HepG2 (cell line): ENCODE measurements around the gene ARHGEF3. TPM values are rescaled to one million over a fixed set of nuclear protein-coding genes. Genes with fewer than 3 reads are reported as not detected.

ENCODE experiments used
- ATF1 ChIP-seq: IDR thresholded peaks from 2 replicates; pipeline ENCODE4 v1.6.1; 2016; ENCODE audit warnings: mild to moderate bottlenecking, control low read depth
- BCL6 ChIP-seq: IDR thresholded peaks from 2 replicates; pipeline ENCODE4 v1.6.1; 2016; ENCODE audit warnings: missing genetic modification reagents, missing compliant biosample characterization
- CEBPG ChIP-seq: IDR thresholded peaks from 2 replicates; pipeline ENCODE4 v1.6.1; 2016
- CHD4 ChIP-seq: fragments of 200-600 bp; sonication (generic); IDR thresholded peaks from 2 replicates; pipeline ENCODE4 v1.7.0; 2017; ENCODE audit warnings: mild to moderate bottlenecking, low read length, borderline replicate concordance
- ELF3 ChIP-seq: IDR thresholded peaks from 2 replicates; pipeline ENCODE4 v1.6.1; 2016; ENCODE audit warnings: missing genetic modification reagents, missing compliant biosample characterization
- ETV5 ChIP-seq: IDR thresholded peaks from 2 replicates; pipeline ENCODE4 v1.6.1; 2018; ENCODE audit warnings: missing biosample characterization, missing genetic modification reagents, inconsistent platforms, borderline replicate concordance
- HDAC1 ChIP-seq: sonication (generic); formaldehyde crosslinking; IDR thresholded peaks from 2 replicates; pipeline ENCODE4 v1.5.1; 2020; ENCODE audit warnings: mild to moderate bottlenecking, missing genetic modification reagents
- HMG20B ChIP-seq: conservative IDR thresholded peaks from 2 replicates; pipeline ENCODE4 v1.6.1; 2016; ENCODE audit warnings: missing genetic modification reagents, missing compliant biosample characterization
- SMC3 ChIP-seq: IDR thresholded peaks from 2 replicates; pipeline ENCODE4 v1.6.1; 2011; ENCODE audit warnings: low read length, improper control_type of control experiment
- SNAI1 ChIP-seq: sonication (generic); formaldehyde crosslinking; IDR thresholded peaks from 2 replicates; pipeline ENCODE4 v1.5.0; 2020; ENCODE audit warnings: mild to moderate bottlenecking, missing genetic modification reagents, borderline replicate concordance
- U2AF1 ChIP-seq: fragments of 200-400 bp; formaldehyde crosslinking; optimal IDR thresholded peaks from 2 replicates; pipeline ENCODE3; 2017; ENCODE audit warnings: mild to moderate bottlenecking, low read depth, low read length
- U2AF2 ChIP-seq: fragments of 200-400 bp; formaldehyde crosslinking; IDR thresholded peaks from 2 replicates; pipeline ENCODE4 v1.6.1; 2017; ENCODE audit warnings: low read depth, mild to moderate bottlenecking, low read length
- ZBTB38 ChIP-seq: sonication (generic); formaldehyde crosslinking; IDR thresholded peaks from 2 replicates; pipeline ENCODE4 v1.5.1; 2020; ENCODE audit warnings: mild to moderate bottlenecking, missing genetic modification reagents
- ZFP36L1 ChIP-seq: sonication (generic); formaldehyde crosslinking; IDR thresholded peaks from 2 replicates; pipeline ENCODE4 v1.8.0; 2022; ENCODE audit warnings: mild to moderate bottlenecking, missing genetic modification reagents, moderate library complexity
- ZFP41 ChIP-seq: sonication (generic); formaldehyde crosslinking; IDR thresholded peaks from 2 replicates; pipeline ENCODE4 v1.4.0; 2020; ENCODE audit warnings: mild to moderate bottlenecking, missing genetic modification reagents, borderline replicate concordance
- ZKSCAN8 ChIP-seq: IDR thresholded peaks from 2 replicates; pipeline ENCODE4 v1.6.1; 2016; ENCODE audit warnings: borderline replicate concordance, missing genetic modification reagents, missing compliant biosample characterization
- ZNF24 ChIP-seq: fragments of 450-650 bp; IDR thresholded peaks from 2 replicates; pipeline ENCODE4 v1.6.1; 2017; ENCODE audit warnings: antibody characterized with exemption, mild to moderate bottlenecking
- ZNF282 ChIP-seq: fragments of 450-650 bp; IDR thresholded peaks from 2 replicates; pipeline ENCODE4 v1.6.1; 2018; ENCODE audit not compliant: partially characterized antibody
- ZNF432 ChIP-seq: sonication (generic); formaldehyde crosslinking; IDR thresholded peaks from 2 replicates; pipeline ENCODE4 v1.5.0; 2020; ENCODE audit warnings: missing genetic modification reagents, mild to moderate bottlenecking, borderline replicate concordance
- ZNF713 ChIP-seq: sonication (generic); formaldehyde crosslinking; IDR thresholded peaks from 2 replicates; pipeline ENCODE4 v1.4.0; 2020; ENCODE audit warnings: mild to moderate bottlenecking, missing genetic modification reagents
- ZNF878 ChIP-seq: sonication (generic); formaldehyde crosslinking; IDR thresholded peaks from 2 replicates; pipeline ENCODE4 v1.8.1; 2023; ENCODE audit warnings: mild to moderate bottlenecking, missing genetic modification reagents, moderate library complexity
- polyA plus RNA-seq, 8 experiments: library from polyadenylated mRNA; depleted of rRNA in 3 of 8; stranded (reverse) in 7 of 8; unstranded in 1 of 8; fragments of >200 nt; fragmentation: Illumina TruSeq in 4 of 8; extraction: Trizol in 4 of 8; gene quantifications; 2 replicates each; pipeline versions ENCODE4 v1.2.1 to v1.2.3, GENCODE V29; 2011 to 2016; ENCODE audit warnings: low read depth in 4 of 8, missing spikeins in 1 of 8, mixed read lengths in 1 of 8; ENCODE audit not compliant: insufficient read depth in 1 of 8
- total RNA-seq, 5 experiments: library from RNA; depleted of rRNA; stranded (reverse); fragments of >200 nt; fragmentation: Illumina TruSeq; extraction: Trizol; gene quantifications; 2 replicates each; pipeline ENCODE4 v1.2.3, GENCODE V29; 2016; ENCODE audit warnings: low read depth in 1 of 5
- TF ChIP-seq, protein P1 (sequence below), 2 experiments: fragments of 450-650 bp in 1 of 2; sonication (generic) in 1 of 2; formaldehyde crosslinking; IDR thresholded peaks; 2 replicates each; pipeline versions ENCODE4 v1.5.0 to v1.8.0; 2020 to 2022; ENCODE audit warnings: mild to moderate bottlenecking in 1 of 2, missing genetic modification reagents in 1 of 2
- TF ChIP-seq, protein P2 (sequence below): sonication (generic); formaldehyde crosslinking; IDR thresholded peaks from 2 replicates; pipeline ENCODE4 v1.4.0; 2020; ENCODE audit warnings: missing genetic modification reagents
- TF ChIP-seq, protein P3 (sequence below): sonication (generic); formaldehyde crosslinking; IDR thresholded peaks from 2 replicates; pipeline ENCODE4 v1.4.0; 2020; ENCODE audit warnings: missing genetic modification reagents
- TF ChIP-seq, protein P4 (sequence below): sonication (generic); formaldehyde crosslinking; IDR thresholded peaks from 2 replicates; pipeline ENCODE4 v1.9.0; 2021; ENCODE audit warnings: missing genetic modification reagents, mild to moderate bottlenecking, borderline replicate concordance
- TF ChIP-seq, protein P5 (sequence below): IDR thresholded peaks from 2 replicates; pipeline ENCODE4 v1.6.1; 2016; ENCODE audit warnings: mild to moderate bottlenecking

ARHGEF3 gene
- total and polyA plus RNA-seq, 2 of the 13 experiments (the other 11 are each of a cell fraction or from before 2014, with no cell fraction given) = 14.8 to 23.1 TPM

DNA sequence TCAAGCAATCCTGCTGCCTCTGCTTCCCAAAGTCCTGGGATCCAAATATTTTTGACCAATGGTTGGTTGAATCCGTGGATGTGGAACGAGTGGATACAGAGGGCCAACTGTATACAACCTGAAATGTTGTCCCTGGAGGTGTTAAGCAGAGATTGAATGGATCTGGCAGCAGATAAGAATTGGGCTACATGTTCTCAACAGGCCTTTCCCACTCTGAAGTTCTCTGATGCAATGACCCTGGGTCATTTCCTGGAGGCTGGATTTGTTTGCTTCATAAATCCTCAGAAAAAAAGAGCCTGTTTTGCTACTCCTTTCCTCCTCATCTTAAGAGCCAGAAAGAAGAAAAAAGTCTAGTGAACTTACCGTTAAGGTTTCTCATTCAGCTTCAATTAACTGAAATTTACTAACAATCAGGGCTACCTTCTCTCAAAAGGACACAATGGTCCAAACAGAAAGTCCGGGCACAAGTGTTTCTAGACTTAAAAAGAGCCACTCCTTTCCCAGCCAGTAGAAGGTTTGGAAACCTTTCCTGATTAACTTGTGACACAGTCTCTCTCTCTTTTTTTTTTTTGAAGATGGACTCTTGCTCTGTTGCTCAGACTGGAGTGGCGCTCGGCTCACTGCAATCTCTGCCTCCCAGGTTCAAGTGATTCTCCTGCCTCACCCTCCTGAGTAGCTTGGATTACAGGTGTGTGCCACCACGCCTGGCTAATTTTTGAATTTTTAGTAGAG is 6.5 kb downstream of the ARHGEF3 start (continued):
- no peak for TF ChIP-seq ATF1 (CRISPR knock-in tag)
- 0 out of 2 replicates have a peak, but pooled peaks have one; percentile 28 for TF ChIP-seq HMG20B (CRISPR knock-in tag)
- no peak for TF ChIP-seq ZBTB38 (CRISPR knock-in tag)
- no peak for TF ChIP-seq ZNF878 (CRISPR knock-in tag)
- no peak for TF ChIP-seq ZNF713 (CRISPR knock-in tag)
- TF ChIP-seq U2AF1 = no peak
- peak; percentile 84 for TF ChIP-seq ZKSCAN8
- no peak for TF ChIP-seq SMC3
- TF ChIP-seq, protein P1, sequence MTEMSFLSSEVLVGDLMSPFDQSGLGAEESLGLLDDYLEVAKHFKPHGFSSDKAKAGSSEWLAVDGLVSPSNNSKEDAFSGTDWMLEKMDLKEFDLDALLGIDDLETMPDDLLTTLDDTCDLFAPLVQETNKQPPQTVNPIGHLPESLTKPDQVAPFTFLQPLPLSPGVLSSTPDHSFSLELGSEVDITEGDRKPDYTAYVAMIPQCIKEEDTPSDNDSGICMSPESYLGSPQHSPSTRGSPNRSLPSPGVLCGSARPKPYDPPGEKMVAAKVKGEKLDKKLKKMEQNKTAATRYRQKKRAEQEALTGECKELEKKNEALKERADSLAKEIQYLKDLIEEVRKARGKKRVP (CRISPR knock-in tag; IDR thresholded peaks at IDR 0.05) = peak in 1 of 2 experiments; percentile 76; a peak in 2 of 4 replicates
- no peak for TF ChIP-seq SNAI1 (CRISPR knock-in tag)
- TF ChIP-seq ETV5 (CRISPR knock-in tag) = 0 out of 2 replicates have a peak, but pooled peaks have one; percentile 12
- 0 out of 2 replicates have a peak, but pooled peaks have one; percentile 26 for TF ChIP-seq ELF3 (CRISPR knock-in tag)
- no peak for TF ChIP-seq ZNF24
- no peak for TF ChIP-seq CHD4
- no peak for TF ChIP-seq U2AF2
- no peak for TF ChIP-seq ZFP41
- TF ChIP-seq, protein P2, sequence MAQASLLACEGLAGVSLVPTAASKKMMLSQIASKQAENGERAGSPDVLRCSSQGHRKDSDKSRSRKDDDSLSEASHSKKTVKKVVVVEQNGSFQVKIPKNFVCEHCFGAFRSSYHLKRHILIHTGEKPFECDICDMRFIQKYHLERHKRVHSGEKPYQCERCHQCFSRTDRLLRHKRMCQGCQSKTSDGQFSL = no peak
- no peak for TF ChIP-seq ZFP36L1 (CRISPR knock-in tag)
- TF ChIP-seq, protein P3, sequence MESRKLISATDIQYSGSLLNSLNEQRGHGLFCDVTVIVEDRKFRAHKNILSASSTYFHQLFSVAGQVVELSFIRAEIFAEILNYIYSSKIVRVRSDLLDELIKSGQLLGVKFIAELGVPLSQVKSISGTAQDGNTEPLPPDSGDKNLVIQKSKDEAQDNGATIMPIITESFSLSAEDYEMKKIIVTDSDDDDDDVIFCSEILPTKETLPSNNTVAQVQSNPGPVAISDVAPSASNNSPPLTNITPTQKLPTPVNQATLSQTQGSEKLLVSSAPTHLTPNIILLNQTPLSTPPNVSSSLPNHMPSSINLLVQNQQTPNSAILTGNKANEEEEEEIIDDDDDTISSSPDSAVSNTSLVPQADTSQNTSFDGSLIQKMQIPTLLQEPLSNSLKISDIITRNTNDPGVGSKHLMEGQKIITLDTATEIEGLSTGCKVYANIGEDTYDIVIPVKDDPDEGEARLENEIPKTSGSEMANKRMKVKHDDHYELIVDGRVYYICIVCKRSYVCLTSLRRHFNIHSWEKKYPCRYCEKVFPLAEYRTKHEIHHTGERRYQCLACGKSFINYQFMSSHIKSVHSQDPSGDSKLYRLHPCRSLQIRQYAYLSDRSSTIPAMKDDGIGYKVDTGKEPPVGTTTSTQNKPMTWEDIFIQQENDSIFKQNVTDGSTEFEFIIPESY (CRISPR knock-in tag) = peak; percentile 38; the same call in 1 of the 2 replicates
- peak; percentile 54 for TF ChIP-seq BCL6
- TF ChIP-seq HDAC1 (CRISPR knock-in tag) = no peak
- TF ChIP-seq CEBPG (CRISPR knock-in tag) = peak; percentile 71
- TF ChIP-seq, protein P4, sequence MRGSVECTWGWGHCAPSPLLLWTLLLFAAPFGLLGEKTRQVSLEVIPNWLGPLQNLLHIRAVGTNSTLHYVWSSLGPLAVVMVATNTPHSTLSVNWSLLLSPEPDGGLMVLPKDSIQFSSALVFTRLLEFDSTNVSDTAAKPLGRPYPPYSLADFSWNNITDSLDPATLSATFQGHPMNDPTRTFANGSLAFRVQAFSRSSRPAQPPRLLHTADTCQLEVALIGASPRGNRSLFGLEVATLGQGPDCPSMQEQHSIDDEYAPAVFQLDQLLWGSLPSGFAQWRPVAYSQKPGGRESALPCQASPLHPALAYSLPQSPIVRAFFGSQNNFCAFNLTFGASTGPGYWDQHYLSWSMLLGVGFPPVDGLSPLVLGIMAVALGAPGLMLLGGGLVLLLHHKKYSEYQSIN (CRISPR knock-in tag) = no peak
- TF ChIP-seq, protein P5, sequence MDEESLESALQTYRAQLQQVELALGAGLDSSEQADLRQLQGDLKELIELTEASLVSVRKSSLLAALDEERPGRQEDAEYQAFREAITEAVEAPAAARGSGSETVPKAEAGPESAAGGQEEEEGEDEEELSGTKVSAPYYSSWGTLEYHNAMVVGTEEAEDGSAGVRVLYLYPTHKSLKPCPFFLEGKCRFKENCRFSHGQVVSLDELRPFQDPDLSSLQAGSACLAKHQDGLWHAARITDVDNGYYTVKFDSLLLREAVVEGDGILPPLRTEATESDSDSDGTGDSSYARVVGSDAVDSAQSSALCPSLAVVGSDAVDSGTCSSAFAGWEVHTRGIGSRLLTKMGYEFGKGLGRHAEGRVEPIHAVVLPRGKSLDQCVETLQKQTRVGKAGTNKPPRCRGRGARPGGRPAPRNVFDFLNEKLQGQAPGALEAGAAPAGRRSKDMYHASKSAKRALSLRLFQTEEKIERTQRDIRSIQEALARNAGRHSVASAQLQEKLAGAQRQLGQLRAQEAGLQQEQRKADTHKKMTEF (CRISPR knock-in tag) = no peak
- TF ChIP-seq ZNF282 = no peak
- TF ChIP-seq ZNF432 (CRISPR knock-in tag) = no peak
